Lower leg skin (tissue), 4 donors: ENCODE results near the gene ADGRD1. TPM values are rescaled to one million over a fixed set of nuclear protein-coding genes. Genes with fewer than 3 reads are reported as not detected.

Experiments used
- DNase-seq, 2 donors: peaks; one replicate each; pipeline ENCODE4 v3.0.0-alpha.2; 2019; ENCODE audit warnings: low spot score in 2 of 2
- H3K4me3 ChIP-seq: fragments of 200-600 bp; sonication (generic); 2 replicates; pipeline ENCODE4 v1.5.1; 2017; ENCODE audit warnings: mild to moderate bottlenecking, low read depth; ENCODE audit not compliant: poor library complexity, severe bottlenecking
- POLR2A ChIP-seq, 2 donors: fragments of 450-650 bp; IDR thresholded peaks; one replicate each; pipeline ENCODE4 v1.6.1; 2016 to 2017; ENCODE audit warnings: antibody characterized with exemption in 2 of 2, mild to moderate bottlenecking in 1 of 2, moderate library complexity in 1 of 2
- WGBS, 2 donors: methylation state at CpG; one replicate each; pipeline ENCODE4 v1.1.5; 2018; 5-methylcytosine and 5-hydroxymethylcytosine counted together
- intact Hi-C: fragments of 100-400 bp; cut with DNase I; formaldehyde crosslinking; loops from one replicate; pipeline ENCODE4 v1.15.0; 2023; ENCODE audit warnings: low total_unique reads
- total RNA-seq, 4 donors: library from RNA; depleted of rRNA; stranded (reverse); fragments of >200 nt; gene quantifications; one replicate each; pipeline ENCODE4 v1.1.0, GENCODE V29; 2016
- TF ChIP-seq, protein P1 (sequence below), 3 donors: fragments of 450-650 bp; IDR thresholded peaks; one replicate each; pipeline ENCODE4 v1.5.1; 2016; ENCODE audit warnings: antibody characterized with exemption in 3 of 3, mild to moderate bottlenecking in 3 of 3, moderate library complexity in 2 of 3

ADGRD1 gene
- total RNA-seq, 4 donors from 2014 or later, result 8.3 to 11.6 (median 8.9) TPM

DNA sequence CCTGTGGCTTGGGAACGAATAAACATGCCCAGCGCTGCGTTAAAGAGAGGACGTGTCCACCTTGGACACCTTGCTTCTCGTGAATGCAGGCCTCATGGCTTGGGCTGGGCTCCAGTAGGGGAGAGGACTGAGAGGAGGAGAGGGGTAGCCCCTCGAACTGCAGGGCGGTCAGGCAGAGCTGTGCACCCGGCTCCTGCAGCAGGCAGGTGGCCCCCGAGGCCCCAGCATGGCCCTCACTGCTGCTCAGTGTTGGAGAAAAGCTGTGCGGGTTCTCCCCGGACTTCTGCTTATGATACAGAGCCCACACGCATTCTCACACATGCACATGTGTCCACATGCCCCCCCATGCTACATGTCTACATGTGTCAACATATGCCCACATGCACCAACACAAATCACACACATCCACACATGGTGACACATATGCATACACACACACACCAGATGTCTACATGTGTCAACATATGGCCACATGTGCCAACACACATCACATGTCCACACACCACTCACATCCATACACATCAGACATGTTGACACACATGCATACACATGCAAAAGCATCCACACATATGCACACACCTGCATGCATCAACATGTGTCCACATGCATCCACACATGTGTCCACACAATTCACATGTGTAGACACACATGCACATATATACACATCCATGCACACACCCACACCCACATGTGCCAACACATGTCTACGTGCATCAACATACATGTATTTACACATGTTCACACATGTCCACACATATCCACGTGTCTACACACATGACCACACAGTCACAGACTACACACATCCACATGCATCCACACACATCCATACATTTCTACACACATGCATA is 3.0 kb downstream of the ADGRD1 start:
- WGBS, 2 donors, result 88 to 92% methylated on average over 14 of the region's 14 CpGs
- no peak overlapping the region for H3K4me3 ChIP-seq
- DNase-seq, result no peak
- TF ChIP-seq POLR2A (IDR thresholded peaks at IDR 0.05), result no peak
- TF ChIP-seq, protein P1, sequence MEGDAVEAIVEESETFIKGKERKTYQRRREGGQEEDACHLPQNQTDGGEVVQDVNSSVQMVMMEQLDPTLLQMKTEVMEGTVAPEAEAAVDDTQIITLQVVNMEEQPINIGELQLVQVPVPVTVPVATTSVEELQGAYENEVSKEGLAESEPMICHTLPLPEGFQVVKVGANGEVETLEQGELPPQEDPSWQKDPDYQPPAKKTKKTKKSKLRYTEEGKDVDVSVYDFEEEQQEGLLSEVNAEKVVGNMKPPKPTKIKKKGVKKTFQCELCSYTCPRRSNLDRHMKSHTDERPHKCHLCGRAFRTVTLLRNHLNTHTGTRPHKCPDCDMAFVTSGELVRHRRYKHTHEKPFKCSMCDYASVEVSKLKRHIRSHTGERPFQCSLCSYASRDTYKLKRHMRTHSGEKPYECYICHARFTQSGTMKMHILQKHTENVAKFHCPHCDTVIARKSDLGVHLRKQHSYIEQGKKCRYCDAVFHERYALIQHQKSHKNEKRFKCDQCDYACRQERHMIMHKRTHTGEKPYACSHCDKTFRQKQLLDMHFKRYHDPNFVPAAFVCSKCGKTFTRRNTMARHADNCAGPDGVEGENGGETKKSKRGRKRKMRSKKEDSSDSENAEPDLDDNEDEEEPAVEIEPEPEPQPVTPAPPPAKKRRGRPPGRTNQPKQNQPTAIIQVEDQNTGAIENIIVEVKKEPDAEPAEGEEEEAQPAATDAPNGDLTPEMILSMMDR (IDR thresholded peaks at IDR 0.05), result no peak
- intact Hi-C loops, result no loop called here

DNA sequence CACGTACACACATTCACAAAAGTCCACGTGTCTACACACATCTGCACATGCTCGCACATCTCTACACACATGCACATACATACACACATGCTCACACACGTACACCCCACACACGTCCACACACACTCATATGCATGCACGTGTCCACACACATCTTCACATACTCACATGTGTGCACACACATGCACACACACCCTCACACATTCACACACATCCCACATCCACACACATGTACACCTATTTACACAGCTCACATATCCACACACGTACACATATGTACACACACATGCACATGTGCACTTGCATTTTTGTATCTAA is 3.6 kb downstream of the ADGRD1 start:
- intact Hi-C loops, result no loop called here
- no peak for DNase-seq
- no peak overlapping the region for H3K4me3 ChIP-seq
- TF ChIP-seq, protein P1 (IDR thresholded peaks at IDR 0.05), result no peak
- no peak for TF ChIP-seq POLR2A (IDR thresholded peaks at IDR 0.05)
- WGBS, 2 donors, result 79 to 83% methylated on average over 7 of the region's 7 CpGs

DNA sequence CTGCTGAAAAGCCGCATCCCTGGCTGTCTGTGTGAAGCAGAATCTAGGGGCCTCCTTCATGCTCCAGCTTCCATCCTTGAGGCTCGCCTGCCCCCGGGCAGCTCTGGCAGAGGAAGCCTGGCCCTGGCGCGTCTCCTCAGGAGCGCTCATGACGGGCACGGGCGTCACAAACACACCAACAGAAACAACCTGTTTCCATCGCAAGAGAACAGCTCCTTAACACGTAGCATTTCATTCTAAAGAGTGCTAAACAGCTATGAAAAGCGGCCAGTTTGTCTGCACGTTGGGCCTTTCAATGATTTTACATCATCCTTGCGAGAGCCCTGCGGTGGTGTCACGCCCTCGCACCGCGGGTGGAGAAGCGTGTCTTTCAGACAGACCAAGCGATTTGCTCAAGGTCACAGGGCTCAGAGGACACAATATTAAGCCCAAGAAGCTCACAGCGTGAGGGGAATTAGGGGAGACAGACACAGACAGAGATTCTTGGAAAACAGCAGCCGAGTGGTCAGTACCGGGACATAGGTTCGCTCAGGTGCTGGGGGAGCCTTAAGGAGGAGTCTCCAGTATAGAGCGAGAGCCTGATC is 4.9 kb downstream of the ADGRD1 start:
- intact Hi-C loops, result no loop called here
- no peak for DNase-seq

DNA sequence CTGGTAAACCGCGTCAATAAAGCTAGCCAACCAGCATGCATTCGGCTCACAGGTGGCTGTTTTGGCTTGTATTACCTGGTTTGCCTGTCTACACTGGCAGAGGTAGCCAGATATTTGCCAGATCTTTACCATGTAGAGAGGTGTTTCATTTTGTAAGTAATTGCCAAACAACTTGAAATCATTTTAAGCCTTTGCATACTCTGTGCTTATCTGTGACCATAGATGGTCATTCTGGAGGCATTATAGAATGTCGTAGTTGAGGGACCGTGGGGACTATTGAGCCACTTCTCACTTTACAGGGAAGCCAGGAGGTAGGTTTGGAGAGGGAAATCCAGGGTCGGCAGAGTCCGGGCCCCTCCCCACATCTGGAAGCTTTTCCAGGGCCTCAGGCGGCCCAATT is 5.9 kb downstream of the ADGRD1 start:
- DNase-seq, result no peak
- TF ChIP-seq, protein P1 (IDR thresholded peaks at IDR 0.05), result no peak
- TF ChIP-seq POLR2A (IDR thresholded peaks at IDR 0.05), result no peak
- WGBS, 2 donors, result 68 to 72% methylated on average over 8 of the region's 8 CpGs
- intact Hi-C loops, result no loop called here
- H3K4me3 ChIP-seq, result no peak overlapping the region

More for the DNA sequence above, 4.9 kb downstream of the ADGRD1 start:
- no peak overlapping the region for H3K4me3 ChIP-seq
- TF ChIP-seq, protein P1 (IDR thresholded peaks at IDR 0.05), result no peak
- WGBS, 2 donors, result 78 to 86% methylated on average over 26 of the region's 26 CpGs

DNA sequence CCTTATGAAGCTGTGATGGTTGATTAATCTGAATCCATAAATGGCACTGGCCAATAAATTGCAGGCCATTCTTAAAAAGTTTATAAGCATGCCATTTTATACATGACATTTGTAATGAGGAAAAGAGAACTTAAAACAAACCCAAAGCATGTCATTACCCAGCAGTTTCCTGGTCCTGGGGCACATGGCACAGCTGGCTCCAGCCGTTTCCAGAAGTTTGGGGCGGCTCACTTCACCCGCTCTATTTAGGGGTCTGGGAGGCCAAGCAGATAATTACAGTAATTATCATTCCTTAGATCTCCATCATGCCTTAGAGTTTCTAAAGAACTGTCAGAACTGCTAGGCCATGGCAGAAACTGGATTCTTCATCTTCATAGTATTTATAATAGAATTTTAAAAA is 6.4 kb downstream of the ADGRD1 start:
- 66 to 79% methylated on average over 3 of the region's 3 CpGs for WGBS, 2 donors
- TF ChIP-seq, protein P1 (IDR thresholded peaks at IDR 0.05), result no peak
- TF ChIP-seq POLR2A (IDR thresholded peaks at IDR 0.05), result no peak
- no peak for DNase-seq
- no peak overlapping the region for H3K4me3 ChIP-seq
- intact Hi-C loops, result no loop called here
